GM19372 (cell line): Measurements from ENCODE around the gene NRXN3.

Experiments used
- ATAC-seq: cut with Tn5 transposase; IDR thresholded peaks from one replicate; pipeline ENCODE4 v1.9.1; 2021; ENCODE audit warnings: mild to moderate bottlenecking, low read depth, moderate library complexity; ENCODE audit not compliant: unreplicated experiment

NRXN3 gene

DNA sequence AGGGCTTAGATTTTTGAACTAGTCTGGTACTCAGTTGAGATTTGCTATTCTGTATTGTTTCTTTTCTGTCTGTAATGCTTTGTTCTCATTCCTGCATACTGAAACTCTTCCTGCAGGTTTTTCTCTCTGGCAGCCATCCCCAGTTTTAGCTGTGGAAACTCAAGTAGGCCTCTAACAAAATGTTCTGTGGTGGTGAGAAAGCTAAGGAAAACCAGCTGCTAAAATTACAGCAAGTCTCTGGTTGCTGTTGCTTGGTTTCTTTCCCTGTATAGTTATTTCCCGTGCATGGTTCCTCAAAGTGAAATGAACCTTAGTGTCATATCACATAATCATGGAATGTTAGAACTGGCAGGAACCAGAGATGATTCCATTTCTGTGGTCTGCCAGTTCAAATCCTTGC is 442.5 kb downstream of the NRXN3 start:
- ATAC-seq: no peak

DNA sequence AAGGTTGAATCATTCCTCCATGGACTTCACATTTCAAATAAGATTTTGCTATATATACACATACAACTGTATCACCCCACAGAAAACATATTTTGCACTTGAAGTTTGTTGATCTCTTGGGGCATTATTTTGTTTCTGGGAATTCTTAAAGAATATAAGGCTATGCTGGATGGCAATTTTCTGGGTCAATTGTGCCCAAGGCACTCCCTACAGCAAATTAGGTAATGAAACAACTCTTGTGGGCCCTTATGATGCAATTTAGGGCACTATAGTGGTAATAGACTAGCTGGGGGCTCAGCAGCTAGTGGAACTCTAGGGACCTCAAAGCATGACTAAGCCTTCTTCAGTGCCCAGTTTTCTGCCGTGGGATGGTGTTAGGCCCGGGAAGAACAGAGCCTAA is 444.4 kb downstream of the NRXN3 start:
- ATAC-seq: no peak

- ATAC-seq: no peak
Observed at GRCh38 chr14:78617735-78618134, 447.6 kb downstream of the NRXN3 start.

DNA sequence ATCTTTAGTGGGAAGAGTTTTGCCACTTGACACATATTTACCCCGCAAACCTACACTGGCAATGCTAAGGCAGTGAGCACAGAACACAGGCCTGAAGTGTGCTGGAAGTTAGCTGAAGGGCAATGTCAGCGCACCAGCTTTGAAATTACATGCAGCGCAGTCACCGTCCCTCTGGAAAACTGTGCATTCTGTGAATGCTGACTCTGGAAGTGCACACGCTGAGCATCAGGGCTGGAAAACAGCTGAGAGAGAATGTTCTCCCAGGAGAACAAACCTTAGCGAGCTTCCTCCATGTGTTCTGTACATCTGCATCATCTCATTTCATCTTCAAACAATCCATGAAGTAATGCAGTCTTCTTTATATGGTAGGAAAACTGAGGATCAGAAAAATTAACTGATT is 448.2 kb downstream of the NRXN3 start:
- ATAC-seq: no peak

- no peak for ATAC-seq
Observed at GRCh38 chr14:78627114-78627513, 456.9 kb downstream of the NRXN3 start.

- ATAC-seq: no peak
Observed at GRCh38 chr14:78631551-78631950, 461.4 kb downstream of the NRXN3 start.

DNA sequence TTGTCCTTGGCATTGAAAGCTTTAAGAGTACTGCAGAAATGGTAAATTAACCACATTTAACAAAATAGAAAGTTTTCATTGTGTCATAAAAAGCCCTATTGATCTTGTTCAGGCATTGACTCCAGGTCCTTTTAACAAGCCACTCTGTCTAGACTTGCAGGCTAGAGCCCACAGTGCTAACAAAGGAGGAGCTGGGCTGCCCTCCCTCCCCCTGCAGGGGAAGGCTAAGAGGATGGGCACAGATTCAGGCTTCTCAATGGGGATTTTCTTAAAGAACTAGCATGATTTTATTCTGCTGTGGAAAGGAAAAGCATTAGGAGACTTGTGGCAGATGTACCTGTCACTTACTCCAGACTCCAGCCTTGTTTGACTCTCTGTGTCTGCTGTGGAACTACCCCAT is 463.6 kb downstream of the NRXN3 start:
- ATAC-seq: no peak

GRCh38 chr14:78637489-78637888 is 467.3 kb downstream of the NRXN3 start:
- no peak for ATAC-seq

DNA sequence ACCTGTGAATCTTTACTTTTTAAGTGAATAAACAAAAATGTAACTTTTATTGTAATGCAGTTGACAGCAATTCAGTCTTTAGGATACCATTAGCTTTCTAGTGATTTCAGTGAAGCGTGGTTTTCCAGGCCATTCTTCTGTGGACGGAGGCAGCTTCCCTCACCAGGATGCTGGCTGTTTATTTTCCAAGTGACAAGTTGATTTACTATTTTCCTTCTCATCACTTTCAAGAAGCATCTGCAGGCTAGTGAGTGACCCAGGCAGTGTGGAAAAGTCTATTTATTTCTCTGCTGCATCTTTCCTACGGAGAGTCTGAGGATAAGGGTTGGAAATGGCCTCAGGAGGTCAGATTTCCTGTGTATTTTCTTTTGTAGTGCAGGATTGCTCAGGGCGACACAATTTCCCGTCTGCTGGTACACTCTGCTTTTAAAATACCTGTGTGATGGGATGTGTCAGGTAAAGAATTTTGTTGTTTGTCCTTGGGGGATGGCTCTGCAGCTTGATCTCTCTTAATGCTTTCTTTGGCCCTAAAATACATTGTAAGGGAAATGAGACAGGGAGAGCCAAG is 467.8 kb downstream of the NRXN3 start:
- no peak for ATAC-seq

DNA sequence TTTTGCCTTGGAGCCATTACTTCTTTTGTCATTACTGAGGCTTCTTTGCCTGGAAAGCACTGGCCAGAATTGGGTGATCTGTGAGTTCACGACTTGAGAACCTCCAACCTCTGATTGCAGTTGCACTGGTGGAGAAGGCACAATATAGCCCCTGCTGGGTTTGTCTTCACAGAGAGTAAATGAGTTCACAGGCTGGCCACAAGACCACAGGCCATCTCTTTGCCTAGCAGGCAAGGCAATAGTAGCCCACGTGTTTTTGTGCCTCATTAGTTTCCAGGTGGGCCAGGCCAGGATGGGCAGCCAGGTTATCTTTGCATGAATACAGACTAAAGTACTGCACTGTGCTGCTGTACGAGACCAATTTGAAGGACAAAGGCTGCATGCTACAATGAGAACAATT is 468.8 kb downstream of the NRXN3 start:
- ATAC-seq: no peak

DNA sequence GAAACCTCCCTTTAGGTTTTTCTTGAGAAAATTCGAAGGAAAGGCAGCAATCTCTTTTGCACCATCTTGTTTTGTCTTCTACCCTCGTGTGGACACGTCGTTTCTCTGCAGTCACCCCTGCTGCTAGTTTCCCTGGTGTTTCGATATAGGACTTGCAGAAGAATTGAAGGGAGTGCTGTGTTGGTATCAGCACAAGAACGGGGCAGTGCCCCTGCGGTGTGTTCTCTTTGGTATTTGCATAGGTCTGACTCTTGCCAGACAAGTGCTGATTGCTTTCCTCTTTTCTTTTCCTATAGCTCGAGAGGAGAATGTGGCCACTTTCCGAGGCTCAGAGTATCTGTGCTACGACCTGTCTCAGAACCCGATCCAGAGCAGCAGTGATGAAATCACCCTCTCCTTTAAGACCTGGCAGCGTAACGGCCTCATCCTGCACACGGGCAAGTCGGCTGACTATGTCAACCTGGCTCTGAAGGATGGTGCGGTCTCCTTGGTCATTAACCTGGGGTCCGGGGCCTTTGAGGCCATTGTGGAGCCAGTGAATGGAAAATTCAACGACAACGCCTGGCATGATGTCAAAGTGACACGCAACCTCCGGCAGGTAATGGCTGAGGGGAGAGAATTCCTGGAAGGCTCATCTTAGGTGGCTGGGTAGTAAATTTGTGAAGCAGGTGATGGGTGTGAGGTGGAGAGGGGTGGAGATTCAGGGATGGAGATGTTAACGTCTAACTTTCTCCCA is 474.8 kb downstream of the NRXN3 start:
- no peak for ATAC-seq

- no peak for ATAC-seq
Observed at GRCh38 chr14:78652727-78653126, 482.6 kb downstream of the NRXN3 start.

DNA sequence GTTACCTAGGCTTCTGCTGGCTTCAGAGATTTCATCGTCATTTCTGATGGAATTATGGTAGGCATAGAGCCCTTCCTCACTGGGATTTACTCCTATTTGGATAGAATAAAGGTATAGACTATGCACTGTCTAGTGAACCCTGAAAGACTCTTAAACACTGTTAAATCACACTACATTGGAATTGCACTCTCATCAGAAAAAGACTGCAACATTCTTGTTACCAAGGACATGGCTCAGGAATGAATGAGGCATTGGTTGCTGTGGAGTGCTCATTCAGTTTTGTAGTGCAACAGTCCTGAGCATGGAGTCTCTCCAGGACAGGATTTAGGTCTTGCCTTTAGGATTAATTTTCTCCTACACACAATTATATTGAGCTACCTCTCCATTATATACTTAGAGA is 483.0 kb downstream of the NRXN3 start:
- no peak for ATAC-seq

GRCh38 chr14:78657451-78657850 is 487.3 kb downstream of the NRXN3 start:
- ATAC-seq: no peak

DNA sequence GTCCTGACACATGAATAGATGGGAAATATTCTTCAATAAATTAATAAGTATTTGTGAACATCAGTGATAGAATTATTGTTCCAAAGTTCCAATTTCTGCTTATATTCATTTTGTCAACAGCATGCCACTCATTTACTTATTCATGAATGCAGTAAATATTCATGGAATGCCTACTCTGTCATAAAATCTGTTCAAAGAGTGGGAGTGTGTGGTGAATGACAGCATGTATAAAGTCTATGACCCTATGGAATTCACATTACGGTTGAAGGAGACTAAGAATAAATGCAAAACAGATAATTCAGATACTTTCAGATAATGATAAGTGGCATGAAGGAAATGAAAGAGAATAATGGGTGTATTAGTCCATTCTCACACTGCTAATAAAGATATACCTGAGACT is 494.7 kb downstream of the NRXN3 start:
- ATAC-seq: no peak

DNA sequence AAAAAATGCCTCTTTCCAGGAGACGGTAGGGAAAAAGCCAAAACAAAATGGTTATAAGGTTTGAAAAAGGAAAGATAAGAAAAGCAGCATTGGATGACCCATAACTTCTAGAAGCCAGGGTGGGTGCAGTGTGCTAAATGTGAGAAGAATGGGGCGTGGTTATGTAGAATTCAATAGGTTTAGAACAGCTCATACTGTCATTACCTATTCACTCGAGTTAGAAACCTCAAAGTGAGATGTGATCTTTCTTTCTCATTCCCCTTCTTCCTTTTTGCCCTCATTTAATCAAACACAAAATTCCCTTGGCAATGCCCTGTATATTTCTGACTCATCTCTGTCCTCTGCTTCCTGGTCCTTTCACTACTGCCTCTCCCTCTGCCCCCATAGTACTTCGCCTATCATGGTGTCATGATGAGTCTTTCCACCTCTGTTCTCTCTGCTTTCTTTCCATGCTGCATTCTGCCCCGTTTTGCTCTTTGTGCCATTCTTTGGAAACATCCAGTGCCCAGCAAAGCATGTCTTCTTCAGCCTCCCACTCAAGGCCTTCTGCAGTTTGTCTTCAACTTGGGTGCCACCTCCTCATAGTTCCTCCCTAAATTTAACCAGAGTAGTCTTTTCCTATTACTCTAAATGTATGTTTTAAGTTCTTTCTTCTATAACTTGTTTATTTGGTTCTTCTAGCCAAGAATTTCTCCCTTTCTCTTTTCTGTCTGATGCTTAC is 496.3 kb downstream of the NRXN3 start:
- no peak for ATAC-seq

GRCh38 chr14:78667141-78667540 is 497.0 kb downstream of the NRXN3 start:
- no peak for ATAC-seq

DNA sequence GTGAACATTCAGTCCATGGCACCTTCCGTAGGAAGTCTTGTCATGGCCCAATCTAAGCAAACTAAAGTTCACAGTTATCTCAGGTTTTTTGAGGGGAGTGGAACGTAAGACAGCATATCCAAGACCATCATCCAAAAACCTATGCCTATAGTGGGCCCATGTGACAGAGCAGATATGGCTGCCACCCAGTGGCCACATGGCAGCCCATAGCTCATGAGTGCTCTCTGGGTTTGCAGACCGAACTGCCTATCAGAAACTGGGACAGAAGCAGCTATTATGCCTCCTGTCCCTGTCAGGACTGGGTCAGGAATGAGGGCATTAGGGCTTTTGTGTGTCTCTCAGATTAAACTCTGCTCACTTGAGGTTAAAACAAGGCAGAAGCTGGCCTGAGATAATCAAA is 503.7 kb downstream of the NRXN3 start:
- no peak for ATAC-seq

- ATAC-seq: no peak
Observed at GRCh38 chr14:78674820-78675219, 504.6 kb downstream of the NRXN3 start.

- no peak for ATAC-seq
Observed at GRCh38 chr14:78683206-78683605, 513.0 kb downstream of the NRXN3 start.

DNA sequence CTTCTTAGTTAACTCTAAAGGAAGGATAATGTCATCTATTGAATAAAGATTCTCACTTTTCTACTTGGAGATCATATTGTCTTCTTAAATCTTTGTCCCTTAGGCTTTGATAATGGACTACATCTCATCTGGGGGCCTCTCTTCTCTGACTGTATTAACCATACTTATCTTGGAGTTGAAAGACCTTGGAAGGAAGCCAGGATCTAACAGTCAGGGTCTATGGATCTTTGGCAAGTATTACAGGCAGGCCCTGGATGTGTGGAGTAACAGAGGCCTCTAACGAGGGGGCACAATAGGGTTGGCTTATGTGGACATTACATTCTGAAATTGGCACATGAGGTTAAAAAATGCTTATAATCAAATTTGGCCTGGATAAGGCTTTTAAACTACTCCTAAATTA is 513.8 kb downstream of the NRXN3 start:
- ATAC-seq: no peak

DNA sequence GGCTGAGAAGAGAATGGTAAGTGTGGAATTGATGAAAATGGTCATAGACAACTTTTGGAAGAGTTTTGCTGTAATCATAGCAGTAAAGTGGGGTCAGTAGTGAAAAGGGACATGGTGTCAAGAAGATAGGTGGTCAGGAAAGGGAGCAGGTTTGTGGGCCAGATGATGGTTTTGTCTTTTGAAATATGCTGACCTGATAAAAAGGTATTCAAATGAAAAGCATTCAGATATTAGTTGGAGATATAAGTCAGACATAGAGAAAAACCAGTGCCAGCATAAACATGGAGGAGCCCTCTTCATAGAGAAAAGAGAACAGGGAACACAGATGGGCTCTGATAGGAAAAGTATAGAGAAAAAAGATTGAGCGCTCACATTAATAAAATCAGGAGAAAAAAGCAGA is 518.3 kb downstream of the NRXN3 start:
- no peak for ATAC-seq
